Measurements from ENCODE around the gene KLF7.

KLF7 gene

DNA sequence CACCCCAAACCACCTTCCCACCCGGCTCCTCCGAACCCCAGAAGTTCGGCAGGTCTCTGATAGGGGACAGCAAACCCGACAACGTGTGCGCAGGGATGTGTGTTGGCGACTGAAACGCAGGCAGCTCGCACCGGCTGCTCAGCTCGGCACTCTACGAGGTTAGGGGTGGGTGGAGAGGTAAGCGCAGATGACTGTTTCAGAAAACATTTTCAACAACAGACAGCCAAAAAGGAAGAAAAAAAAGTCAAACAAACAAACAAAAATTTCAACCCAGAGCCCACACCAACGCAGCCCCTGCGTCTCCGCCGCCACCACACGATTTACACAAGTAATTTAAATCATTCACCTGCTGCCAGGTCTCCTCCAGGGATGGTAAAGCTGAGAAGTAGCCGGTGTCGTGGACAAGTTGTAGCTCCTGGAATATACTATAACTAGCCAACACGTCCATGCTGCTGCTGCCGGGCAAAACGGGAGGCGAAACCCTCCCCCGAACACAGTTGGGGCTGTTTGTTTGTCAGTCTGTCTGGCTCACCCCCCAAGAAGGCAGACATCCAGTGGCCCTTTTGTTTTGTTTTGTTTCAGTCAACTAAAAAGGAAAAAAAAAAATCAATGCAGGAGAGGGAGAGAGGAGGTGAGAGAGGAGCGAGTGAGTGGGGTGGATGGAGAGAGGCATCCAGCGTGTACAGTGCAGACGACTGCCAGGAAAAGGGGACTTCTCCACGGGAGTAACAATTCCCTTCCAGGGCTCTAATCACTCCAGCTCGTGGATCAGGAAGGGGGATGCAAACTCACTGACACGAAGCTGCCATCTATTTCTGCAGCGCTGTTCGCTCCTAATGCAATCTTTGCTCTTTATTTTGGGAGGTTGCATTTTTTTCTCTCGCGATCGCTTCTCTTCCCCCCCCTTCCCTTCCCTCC, at the start of gene KLF7:
TSS of gene KLF7 (minus strand) at position 828 of the 918 bp plus-strand sequence. CDS start at position 448, 380 bp downstream.
- in situ Hi-C loops (cut with MboI; ENCODE audit: low sequenced_read_pairs) = no loop called here

DNA sequence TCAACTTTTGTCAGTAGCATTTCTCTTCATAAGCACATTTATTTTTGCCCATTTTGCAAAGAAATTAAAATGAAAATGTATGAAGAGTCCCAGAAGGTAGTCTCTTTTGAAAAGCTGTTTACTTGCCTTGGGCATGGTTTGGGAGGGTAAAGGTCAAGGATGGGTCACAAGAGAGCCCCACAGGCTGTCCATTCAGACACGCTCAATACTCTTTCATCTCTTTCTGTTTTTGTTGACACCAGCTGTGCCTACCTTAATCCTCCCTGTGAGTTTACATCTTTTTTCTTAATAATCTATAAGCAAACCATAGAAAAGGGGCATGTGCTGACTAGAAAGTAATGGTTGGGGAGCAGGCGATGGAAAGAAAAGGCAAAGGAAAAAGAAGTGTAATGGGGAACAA, 49.6 kb upstream of the KLF7 start:
- in situ Hi-C loops (cut with MboI; ENCODE audit: low sequenced_read_pairs) = no loop called here

DNA sequence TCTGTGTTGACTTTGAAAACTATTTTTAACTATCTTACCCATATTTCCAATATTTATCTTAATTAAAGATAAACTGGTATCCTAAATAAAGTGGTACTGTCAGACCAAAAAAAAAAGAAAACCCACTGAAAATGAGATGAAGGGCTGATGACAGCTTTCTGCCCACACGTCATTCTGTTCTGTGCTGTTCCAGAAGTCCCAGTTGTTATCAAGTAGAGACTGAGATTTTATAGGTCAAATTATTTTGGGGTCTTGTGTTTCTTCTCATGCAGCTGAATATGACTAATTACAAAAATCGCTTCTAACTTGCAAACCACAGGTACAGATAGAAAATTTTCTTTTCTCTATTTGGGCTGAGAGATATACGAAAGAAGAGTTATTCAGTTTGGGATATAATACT, 48.7 kb upstream of the KLF7 start:
- in situ Hi-C loops (cut with MboI; ENCODE audit: low sequenced_read_pairs) = no loop called here

DNA sequence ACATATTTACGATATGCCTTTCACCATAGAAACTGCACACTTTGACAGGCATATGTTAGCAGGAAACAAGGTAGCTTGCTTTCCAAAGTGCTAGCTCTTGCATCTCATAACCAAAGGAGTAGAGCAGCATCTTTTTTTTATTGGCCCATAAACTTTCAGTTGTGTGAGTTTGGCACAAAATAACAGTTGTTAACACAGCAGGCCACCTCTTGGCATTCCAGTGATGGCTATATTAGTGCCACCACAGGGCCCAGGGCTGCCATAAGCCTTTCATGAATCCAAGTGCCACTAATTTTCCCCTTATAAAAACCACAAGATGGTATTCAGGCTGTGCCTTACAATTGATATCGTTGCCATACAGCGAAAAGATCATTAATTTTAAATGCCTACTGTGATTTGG, 40.3 kb upstream of the KLF7 start:
- in situ Hi-C loops (cut with MboI; ENCODE audit: low sequenced_read_pairs) = no loop called here

DNA sequence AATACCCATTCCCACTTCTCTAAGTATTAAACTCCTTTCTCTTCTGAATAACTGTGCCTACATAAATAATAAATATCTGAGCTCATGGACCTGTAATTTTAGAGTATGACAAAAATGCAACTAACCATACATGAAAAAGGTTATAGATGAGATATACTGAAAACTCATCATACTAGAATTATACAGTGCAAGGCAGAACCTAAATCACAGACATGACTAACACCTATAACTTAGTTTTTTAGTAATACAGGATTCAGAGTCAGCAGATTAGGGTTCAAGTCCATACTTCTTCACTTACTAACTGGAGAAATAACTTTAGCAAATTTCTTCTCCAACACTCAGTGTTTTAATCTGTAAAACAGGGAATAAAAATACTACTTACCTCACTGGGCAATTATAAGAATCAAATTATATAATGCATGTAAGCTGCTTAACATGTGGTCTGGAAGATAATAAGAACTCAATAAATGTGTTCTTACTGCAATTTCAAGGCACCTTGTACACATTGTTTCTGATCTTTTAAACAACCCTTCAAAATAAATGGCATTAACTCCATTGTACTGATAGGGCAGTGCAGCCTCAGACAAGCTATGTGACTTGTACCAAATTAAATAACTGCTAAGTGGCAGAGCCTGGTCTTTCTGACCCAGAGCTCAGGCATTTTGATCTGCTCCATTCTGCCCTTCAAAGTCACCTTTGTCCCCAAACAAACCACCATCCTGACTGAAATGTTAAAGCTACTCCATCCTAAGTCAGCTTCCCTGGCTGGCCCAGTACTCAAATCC, 39.6 kb upstream of the KLF7 start:
- in situ Hi-C loops (cut with MboI; ENCODE audit: low sequenced_read_pairs) = no loop called here

DNA sequence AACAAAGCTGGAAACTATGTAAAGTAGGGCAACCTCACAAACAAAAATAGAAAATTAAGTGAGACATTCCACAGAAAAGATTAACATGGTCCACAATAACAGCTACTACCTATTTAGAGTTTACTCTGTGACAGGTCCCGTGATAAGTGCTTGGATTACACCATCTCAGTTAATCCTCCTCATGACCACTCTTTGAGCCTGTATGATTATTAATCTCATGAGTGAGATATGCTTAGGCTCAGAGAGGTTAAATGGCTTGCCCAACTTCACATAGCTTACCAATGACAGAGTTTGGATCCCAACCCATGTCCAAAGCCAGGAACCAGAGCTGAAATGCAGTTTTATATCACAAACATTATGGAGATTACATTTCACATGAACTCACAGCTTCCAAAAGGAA, 37.3 kb upstream of the KLF7 start:
- in situ Hi-C loops (cut with MboI; ENCODE audit: low sequenced_read_pairs) = no loop called here

DNA sequence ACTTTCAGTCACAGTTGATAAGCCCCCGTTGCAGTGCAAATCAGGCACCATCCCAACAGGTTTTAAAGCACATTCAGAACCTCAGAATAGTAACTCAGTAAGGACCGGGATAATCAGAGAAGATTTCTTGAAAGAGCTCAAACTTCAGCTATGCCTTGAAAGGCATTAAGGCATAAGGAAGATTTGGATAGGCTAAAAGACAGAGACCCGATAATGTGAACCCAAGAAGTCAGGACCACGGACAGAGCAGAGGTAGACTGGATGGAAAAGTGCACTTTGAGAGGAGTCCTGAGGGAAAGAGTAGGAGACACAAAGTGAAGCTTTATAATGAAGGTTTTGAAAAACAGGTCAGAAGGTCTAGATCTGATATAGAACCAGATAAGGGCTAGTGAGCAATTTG, 36.9 kb upstream of the KLF7 start:
- in situ Hi-C loops (cut with MboI; ENCODE audit: low sequenced_read_pairs) = no loop called here

DNA sequence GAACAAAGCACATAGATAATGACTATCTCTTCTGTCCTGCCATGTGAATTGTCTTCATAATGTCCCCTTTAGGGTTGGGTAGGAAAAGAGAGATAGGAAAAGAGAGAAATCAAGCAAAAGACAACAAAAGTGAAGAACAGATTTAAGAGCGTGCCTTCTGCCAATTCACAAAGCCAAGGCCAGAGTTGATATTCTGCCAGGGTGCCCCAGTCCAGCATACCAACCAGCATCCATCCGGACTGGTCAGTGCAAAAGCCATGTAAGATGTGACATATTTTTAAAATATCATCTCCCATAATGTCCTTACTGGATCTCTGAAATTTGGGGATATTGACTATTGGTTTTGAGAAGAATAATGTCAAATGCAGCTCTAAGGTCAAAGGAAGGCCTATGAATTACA, 35.7 kb upstream of the KLF7 start:
- in situ Hi-C loops (cut with MboI; ENCODE audit: low sequenced_read_pairs) = no loop called here

DNA sequence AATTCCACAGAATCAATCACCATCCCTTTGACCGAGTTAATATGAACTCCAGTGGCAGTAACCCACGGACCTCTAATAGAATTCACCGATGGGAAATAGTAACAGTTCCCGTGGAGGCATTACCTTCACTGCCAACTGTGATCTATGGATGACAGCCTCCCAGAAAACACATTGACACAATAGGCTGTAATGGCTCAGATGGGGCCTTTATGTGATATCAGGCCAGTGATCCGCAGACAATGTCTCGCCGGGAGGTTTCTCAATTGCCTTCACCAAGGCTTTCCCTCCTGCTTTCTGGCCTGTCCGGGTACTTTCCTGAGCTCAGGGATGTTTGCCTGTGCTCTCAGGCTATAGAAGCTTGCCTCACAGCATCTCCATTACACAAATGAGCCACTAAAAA, 34.4 kb upstream of the KLF7 start:
- in situ Hi-C loops (cut with MboI; ENCODE audit: low sequenced_read_pairs) = no loop called here

DNA sequence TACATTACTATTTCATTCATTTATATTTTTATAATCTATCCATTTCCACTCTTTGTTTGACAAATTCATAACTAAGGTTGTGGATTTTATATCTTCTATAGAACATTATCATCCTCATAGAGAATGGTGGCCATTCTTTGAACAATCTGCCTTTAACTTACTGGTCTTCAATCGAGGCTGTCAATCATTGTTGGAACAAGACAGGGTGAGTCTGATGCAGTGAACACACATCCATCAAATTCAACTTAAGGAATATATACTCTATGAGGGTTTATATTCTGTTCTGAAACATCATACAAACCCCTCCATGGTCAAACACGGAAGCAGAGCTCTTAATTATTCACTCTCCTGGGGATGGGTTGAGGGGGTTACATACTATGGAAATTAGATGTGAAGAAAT, 28.3 kb upstream of the KLF7 start:
- in situ Hi-C loops (cut with MboI; ENCODE audit: low sequenced_read_pairs) = no loop called here

DNA sequence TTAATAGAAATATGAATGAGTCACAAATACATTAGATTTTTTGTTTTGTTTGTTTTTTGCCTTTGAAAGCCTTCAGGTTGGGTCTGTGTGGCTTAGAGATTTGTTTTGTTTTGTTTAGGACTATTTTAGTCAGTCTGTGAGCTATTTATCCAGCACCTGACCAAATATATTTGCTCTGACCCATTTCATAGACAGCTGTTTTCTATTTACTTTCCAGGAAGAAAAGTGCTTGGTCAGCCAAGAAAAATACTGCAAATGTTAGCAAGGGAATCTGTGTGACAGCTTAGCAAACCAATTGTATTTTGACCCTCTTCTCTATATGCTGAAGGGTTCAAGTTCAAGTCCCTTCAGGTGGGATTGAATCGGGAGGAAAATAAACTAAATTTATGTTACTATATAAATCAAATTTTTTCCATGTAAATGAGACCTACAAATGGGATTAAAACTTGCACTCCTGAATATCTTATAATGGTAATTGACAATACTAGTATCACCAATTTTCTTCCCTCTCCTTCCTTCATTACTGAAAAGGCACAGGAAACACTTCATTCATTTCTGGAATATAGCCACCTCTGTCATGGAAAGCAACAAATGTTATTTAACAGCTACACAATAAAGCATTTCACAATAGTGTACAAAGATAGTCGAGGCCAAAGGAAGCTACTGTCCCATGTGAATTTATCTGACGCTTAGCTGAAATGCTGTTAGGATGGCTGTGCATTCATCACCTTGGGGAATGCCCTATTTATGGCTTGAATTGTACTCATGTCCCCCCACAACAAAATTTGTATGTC, 23.1 kb upstream of the KLF7 start:
- in situ Hi-C loops (cut with MboI; ENCODE audit: low sequenced_read_pairs) = no loop called here

DNA sequence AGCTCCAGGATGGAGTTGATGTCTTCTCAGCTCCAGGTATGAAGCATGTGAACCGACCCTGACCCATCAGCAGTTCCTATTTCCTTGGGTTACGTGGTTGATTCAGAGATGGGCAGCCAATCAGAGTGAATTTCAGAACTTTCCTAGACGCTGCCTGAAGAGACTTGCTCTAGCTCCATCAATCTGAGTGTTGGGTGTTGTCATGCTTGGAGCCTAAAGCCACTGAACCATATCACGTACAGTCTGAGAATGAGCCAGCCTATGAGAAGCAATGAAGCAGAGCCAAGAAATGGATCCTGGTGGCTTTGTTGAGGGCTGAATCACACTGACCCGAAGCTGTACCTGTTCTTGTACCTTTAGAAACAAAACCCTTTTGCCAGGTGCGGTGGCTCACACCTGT, 19.6 kb upstream of the KLF7 start:
- in situ Hi-C loops (cut with MboI; ENCODE audit: low sequenced_read_pairs) = no loop called here

DNA sequence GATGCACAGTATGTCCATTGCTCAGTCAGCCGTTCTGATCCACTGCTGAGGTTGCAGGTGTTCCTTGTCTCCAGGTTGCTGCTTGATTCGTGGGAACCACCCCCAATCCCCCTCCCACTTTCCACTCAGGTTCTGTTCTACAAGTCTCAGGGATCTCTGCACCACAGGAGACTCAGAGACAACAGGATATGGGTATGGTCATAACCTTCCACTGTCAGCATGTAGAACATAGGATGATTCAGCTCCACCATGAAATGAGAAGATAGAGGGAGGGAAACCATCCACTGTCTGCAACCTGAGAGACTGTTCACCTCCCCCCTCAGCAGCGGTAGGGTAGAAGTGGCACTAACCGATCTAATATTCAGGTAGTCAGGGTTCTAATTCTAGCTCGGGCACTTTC, 19.0 kb upstream of the KLF7 start:
- in situ Hi-C loops (cut with MboI; ENCODE audit: low sequenced_read_pairs) = no loop called here

DNA sequence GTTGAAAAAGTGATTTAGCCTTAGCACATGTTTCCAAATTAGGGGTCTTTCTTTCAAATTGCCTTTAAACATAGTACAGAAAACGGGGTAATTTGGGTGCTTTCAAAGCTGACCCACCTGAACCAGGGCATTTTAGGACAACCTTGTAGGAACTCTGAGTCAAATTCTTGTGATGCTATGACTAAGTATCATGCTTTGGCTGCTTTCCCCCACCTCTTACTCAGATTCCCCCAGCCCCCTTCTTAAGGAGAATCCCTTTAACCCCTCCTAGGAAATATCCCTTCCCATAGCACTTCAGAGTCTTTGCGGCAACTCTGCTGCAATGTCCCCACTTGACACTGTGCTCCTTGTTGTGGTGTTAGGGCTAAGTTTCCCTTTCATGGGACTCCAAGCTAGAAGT, 18.6 kb upstream of the KLF7 start:
- in situ Hi-C loops (cut with MboI; ENCODE audit: low sequenced_read_pairs) = no loop called here

DNA sequence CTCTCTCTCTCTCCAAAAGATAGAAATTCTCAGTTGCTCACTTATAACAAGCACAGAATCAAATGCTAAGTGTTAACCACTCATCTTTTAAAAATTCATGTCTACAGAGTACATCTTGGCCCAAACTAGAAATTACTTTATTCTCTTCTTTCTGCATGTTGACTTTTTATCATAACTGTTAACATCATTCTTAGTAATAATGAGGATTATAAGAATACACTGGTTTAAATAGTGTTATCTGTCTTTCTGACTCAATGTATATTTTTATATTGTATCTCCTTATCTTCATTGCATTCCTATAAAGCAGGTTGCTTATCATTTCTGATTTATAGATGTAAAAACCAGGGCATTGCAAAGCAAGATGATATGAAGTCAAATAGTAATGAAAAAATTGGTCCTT, 17.8 kb upstream of the KLF7 start:
- in situ Hi-C loops (cut with MboI; ENCODE audit: low sequenced_read_pairs) = no loop called here

DNA sequence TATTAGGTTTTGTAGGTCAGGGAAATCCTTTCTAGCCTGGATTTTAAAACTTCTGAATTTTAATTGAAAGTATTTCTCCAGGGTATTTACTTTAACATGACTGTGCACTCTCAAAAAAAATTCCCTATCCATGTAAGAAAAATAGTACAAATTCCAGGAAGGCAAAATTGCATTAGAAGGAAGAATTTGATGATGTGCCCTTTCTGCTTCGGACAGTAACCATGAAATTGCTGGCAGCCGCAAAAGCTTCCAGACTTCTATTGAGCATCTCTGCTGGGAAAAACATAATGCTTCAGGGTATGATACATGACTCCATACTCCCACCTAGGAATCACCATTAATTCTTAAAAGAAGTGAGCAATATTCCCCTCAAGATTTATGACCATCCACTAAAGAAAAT, 17.2 kb upstream of the KLF7 start:
- in situ Hi-C loops (cut with MboI; ENCODE audit: low sequenced_read_pairs) = no loop called here

DNA sequence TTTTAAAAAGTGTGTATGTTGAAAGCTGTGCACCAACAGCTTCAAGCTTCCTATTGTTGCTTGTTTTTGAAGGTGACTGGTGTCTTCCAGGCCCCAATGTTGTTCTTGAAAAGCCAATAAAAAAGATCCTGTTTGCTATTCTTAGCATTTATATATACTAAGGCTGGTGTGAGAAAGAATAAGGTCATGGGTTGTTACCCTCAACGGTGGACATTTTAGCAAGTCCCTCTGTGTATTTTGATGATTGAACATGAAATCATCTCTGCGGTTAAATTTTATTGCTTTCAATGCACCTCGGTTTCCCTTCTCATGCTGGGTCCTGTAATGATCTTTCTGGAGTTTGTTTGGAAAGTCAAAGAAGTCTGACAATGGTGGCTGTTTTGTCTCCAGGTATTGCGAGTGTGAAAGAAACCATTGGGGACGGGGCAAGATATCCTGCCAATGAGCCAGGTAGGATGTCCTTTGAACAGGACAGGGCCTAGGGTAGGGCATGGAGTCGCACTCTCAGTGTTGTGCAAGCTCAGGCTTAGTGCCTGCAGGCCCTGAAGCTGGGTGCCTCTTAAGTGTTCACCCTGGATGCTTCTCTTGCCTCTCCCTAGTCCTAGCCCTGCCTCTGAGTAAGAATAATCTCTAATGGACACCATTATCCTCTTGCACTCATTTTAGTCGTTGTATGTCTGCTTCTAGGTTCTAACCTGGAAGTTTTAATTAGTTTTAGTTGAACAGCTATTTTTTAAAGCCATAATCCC, 16.0 kb upstream of the KLF7 start:
- in situ Hi-C loops (cut with MboI; ENCODE audit: low sequenced_read_pairs) = no loop called here

DNA sequence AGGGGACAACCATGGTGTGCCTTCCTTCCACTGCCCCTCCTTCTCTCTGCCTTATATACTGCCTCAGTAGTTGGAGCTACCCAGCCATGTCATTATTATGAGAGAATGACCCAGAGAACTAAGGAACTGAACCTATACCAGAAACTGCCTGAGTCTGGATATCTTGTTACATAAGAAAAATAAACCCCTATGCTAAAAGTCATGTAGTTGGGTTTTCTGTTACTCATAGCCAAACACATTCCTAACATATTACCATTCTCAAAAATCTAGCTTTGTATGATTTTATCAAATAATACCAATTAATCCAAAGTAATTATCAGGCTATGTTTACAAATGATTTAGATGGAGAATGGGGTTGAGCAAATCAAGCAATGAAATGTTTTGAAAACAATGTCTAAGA, 15.0 kb upstream of the KLF7 start:
- in situ Hi-C loops (cut with MboI; ENCODE audit: low sequenced_read_pairs) = no loop called here

DNA sequence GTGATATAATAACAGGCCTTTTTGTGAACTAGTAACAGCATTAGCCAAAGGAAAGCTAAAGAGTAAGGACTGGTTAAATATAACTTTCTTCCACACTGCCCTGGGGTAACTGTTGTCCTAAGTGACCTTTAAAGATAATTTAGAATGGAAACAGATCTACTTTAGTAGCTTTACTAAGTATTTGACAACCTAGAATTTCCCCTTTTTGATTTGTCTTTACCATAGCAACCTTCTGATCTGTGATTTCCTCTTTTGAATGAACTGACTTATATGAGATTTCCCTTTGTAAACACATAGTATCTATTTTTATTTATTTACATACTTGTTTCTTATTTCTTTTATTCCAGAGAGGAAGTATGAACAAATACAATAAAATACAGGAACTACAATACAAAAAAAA, 10.5 kb upstream of the KLF7 start:
- in situ Hi-C loops (cut with MboI; ENCODE audit: low sequenced_read_pairs) = no loop called here

DNA sequence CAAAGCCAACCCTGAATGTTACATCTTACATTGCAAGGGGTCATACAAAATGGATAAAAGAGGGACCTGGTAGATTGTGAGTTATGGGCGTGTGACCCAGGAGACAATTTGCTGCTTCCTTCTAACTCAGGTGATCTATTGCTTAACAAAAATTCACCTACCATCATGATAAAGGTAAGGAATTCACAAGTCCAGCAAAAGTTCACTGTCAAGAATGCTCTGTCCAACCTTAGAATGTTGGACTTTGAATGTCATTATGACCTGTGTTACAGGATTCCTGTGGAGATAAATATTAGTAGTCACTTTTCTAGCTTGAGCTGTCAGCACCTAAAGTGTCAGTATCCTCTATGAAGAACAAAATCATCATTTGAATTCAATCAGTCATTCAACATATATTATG, 7.9 kb upstream of the KLF7 start:
- in situ Hi-C loops (cut with MboI; ENCODE audit: low sequenced_read_pairs) = no loop called here
